CD4-positive, CD25-positive, alpha-beta regulatory T cell (primary cell): ENCODE data around the gene TNS4. TPM values are rescaled to one million over a fixed set of nuclear protein-coding genes. Genes with fewer than 3 reads are reported as not detected.

Experiments
- ATAC-seq, 2 donors: fragments of 150-1000 bp; cut with Tn5 transposase; one replicate each; pipeline ENCODE4 v1.10.0; 2021; ENCODE audit warnings: low read depth in 2 of 2, moderate number of reproducible peaks in 2 of 2, moderate library complexity in 1 of 2
- DNase-seq, 3 donors: peaks; one replicate each; pipeline versions ENCODE4 v3.0.0 to v3.0.0-alpha.2; 2012 to 2022; ENCODE audit warnings: mixed read lengths in 1 of 3
- H3K27ac ChIP-seq: one replicate; pipeline ENCODE4 v1.7.0; 2013; ENCODE audit warnings: mild to moderate bottlenecking, low read length; ENCODE audit not compliant: insufficient read depth, poor library complexity, severe bottlenecking
- H3K27me3 ChIP-seq: one replicate; pipeline ENCODE4 v1.7.0; 2013; ENCODE audit warnings: low read length; ENCODE audit not compliant: control insufficient read depth, insufficient read depth
- H3K36me3 ChIP-seq: one replicate; pipeline ENCODE4 v1.7.0; 2013; ENCODE audit warnings: mild to moderate bottlenecking, low read length, moderate library complexity; ENCODE audit not compliant: control insufficient read depth, insufficient read depth
- H3K4me1 ChIP-seq: 2 replicates; pipeline ENCODE4 v1.7.0; 2013; ENCODE audit warnings: mild to moderate bottlenecking, low read length; ENCODE audit not compliant: insufficient read depth, control insufficient read depth, poor library complexity, severe bottlenecking
- H3K4me3 ChIP-seq: one replicate; pipeline ENCODE4 v1.7.0; 2013; ENCODE audit warnings: low read depth, mild to moderate bottlenecking, low read length, moderate library complexity
- H3K9me3 ChIP-seq, 2 experiments: 1 replicate in 1 of 2; 2 replicates in 1 of 2; pipeline ENCODE4 v1.7.0; 2013; ENCODE audit warnings: low read length in 2 of 2, mild to moderate bottlenecking in 1 of 2, moderate library complexity in 1 of 2; ENCODE audit not compliant: control insufficient read depth in 2 of 2
- H3K27ac Mint-ChIP-seq, 3 donors: one replicate each; pipeline ENCODE4 v1.8.0; 2020 to 2022; ENCODE audit warnings: mild to moderate bottlenecking in 3 of 3, mixed read lengths in 3 of 3, moderate library complexity in 2 of 3
- H3K27me3 Mint-ChIP-seq: one replicate; pipeline ENCODE4 v1.8.0; 2022; ENCODE audit warnings: mild to moderate bottlenecking, mixed read lengths
- H3K36me3 Mint-ChIP-seq: one replicate; pipeline ENCODE4 v1.8.0; 2020; ENCODE audit warnings: mixed read lengths
- H3K4me1 Mint-ChIP-seq, 4 donors: one replicate each; pipeline ENCODE4 v1.8.0; 2020 to 2022; ENCODE audit warnings: mixed read lengths in 4 of 4, mild to moderate bottlenecking in 1 of 4
- H3K4me3 Mint-ChIP-seq, 4 donors: one replicate each; pipeline ENCODE4 v1.8.0; 2020 to 2022; ENCODE audit warnings: mild to moderate bottlenecking in 4 of 4, mixed read lengths in 4 of 4, moderate library complexity in 3 of 4
- H3K9me3 Mint-ChIP-seq, 7 donors: one replicate each; pipeline ENCODE4 v1.8.0; 2020 to 2022; ENCODE audit warnings: mixed read lengths in 7 of 7, mild to moderate bottlenecking in 3 of 7, moderate library complexity in 2 of 7
- polyA plus RNA-seq, 4 donors: library from polyadenylated mRNA; unstranded; fragments of 300-500 nt; fragmentation: Illumina TruSeq; gene quantifications; one replicate each; pipeline ENCODE4 v1.2.3, GENCODE V29; 2021
- total RNA-seq: library from RNA; stranded (reverse); gene quantifications from one replicate; pipeline ENCODE4 v1.2.3, GENCODE V29; 2022

TNS4 gene
- total and polyA plus RNA-seq, 5 donors from 2014 or later: 0.16 to 1.1 TPM; not detected in 3

DNA sequence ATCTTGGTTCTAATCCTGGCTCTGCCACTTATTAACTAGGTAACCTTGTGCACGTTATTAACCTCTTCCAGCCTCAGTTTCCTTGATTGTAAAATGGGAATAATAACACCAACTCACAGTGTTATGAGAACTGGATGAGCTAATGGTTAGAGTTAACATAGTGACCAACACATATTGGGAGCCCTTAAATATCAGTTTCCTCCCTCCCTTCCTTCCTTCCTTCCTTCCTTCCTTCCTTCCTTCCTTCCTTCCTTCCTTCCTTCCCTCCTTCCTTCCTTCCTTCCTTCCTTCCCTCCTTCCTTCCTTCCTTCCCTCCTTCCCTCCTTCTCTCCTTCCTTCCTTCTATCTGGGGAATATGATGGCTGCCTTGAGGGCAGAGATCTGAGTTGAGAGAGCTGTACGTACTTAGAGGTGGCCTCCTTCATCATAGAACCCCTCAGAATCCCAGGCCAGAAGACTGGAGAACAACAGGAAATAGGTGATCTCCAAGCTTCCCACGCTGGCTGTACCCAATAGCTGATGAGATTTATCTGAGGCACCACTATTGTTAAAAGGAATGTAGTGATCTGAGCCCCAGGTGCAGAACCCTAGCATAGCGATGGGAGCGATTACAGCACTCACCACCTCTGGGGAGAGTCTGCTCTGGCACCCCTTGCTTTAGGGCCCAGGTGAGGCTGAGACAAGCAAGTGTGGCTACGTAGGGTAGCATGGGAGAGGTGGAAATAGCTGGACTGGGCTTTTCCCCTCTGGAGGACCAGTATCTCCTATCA is 37.7 kb upstream of the TNS4 start:
- Histone ChIP-seq H3K27ac (no peak overlapping the region), H3K4me1 (peaks cover 43% of the 10 kb centered on the region), H3K27me3 (no peaks in the 10 kb centered on the region), H3K36me3 (no peaks in the 10 kb centered on the region), H3K4me3 (no peak overlapping the region), H3K9me3 (no peaks in the 10 kb centered on the region)
- ATAC-seq: no peak
- Mint-ChIP-seq H3K27me3 (peaks cover 27% of the 10 kb centered on the region), H3K4me3 (peak overlapping the region in 1 of 4 donors; percentile 66), H3K4me1 (peaks cover 6 to 74% (median 34%) of the 10 kb centered on the region in 4 donors), H3K9me3 (no peaks in the 10 kb centered on the region), H3K27ac (peak overlapping the region in 2 of 3 donors; percentile 59 to 88), H3K36me3 (no peaks in the 10 kb centered on the region)
- no peak for DNase-seq

DNA sequence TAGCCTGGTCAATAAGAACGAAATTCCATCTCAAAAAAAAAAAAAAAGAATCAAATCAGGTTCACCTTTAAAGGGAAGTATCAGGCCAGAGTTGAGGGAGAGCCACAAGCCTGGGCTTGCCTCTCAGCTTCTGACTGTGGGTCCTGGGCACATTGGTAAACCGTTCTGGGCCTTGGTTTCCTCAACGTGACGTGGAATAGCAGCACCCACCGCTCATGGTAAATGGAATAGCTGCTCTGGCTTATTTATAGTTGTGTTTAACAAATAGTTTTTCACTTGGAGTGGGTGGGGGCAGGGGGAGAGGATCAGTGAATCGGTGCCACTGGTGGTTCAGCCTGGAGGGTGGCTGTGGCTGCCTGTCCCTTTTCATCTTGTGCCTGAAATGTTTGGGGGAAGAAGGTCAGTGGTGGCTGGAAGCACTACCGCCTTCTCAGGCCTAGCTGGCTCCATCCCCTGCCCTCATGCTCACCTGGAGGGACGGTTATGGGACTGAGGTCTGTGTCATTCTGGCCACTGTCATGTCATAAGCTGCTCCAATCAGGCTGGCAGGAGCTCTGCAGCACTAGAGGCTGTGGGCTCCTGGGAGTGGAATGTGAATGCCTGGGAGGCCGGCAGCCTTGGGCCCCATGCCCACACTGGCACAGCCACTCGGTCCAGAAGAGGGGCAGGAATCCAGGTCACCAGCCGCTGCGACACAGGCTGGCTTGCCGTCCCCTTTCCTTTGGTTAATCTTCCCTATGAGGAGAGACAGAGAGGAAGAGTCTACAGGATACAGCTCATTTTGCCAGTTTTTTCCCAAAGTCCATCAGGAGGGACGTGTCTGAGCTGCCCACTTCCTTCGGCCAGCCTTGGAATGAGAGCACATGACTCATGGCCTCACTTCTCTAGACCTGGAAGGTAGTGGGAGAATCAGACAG is 36.9 kb upstream of the TNS4 start:
- no peak for DNase-seq
- Histone ChIP-seq H3K4me3 (no peak overlapping the region), H3K27ac (no peak overlapping the region), H3K36me3 (no peaks in the 10 kb centered on the region), H3K9me3 (no peaks in the 10 kb centered on the region), H3K4me1 (peaks cover 51% of the 10 kb centered on the region), H3K27me3 (no peaks in the 10 kb centered on the region)
- H3K36me3 Mint-ChIP-seq: no peaks in the 10 kb centered on the region
- peak overlapping the region in 1 of 4 donors; percentile 38 for H3K4me3 Mint-ChIP-seq
- peaks cover 0 to 3% (median 0%) of the 10 kb centered on the region in 7 donors for H3K9me3 Mint-ChIP-seq
- ATAC-seq: no peak
- peaks cover 32% of the 10 kb centered on the region for H3K27me3 Mint-ChIP-seq
- peaks cover 11 to 79% (median 42%) of the 10 kb centered on the region in 4 donors for H3K4me1 Mint-ChIP-seq
- H3K27ac Mint-ChIP-seq: peak overlapping the region in 2 of 3 donors; percentile 51 to 64

DNA sequence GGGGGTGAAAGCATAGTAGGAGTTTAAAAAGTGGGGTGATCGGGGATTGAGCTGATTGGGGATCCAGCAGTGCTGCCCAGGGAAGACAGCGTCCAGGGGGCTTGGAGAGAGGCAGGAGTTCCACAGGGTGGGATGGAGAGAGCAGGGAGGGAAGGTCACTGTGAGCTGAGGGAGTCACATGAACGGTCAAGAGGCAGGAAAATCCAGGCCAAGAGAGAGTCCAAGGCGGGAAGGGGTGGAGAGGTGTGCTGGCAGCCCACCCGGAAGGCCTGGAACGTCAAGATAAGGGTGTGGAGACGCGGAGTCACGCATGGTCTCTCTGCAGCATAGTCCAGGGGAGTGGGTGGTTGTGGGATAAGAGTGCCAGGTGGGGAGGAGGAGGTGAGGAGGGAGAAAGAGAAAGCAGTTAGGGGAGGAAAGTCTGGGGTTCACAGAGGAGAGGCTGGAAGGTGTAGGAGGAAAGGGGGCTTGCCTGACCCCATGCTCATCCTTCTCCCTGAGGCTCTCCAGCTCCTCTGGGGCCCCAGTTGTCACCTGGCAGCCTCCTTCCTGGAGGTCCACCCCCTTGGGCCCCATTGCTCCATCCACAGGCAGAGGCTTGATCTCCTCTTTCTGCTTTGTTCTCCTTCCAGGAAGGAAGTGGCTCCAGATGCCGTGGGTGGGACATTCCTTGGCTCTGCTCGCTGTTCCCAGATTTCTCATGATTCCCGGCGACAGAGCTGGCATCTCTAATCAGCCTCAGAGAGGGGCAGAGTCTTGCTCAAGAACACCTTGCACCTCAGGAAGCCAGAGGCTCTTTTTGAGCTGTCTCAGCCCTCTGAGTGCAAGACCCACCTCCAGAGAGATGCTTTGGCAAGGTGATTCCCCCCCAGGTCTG is 35.1 kb upstream of the TNS4 start:
- ATAC-seq (no peak), DNase-seq (no peak)
- peaks cover 27% of the 10 kb centered on the region for H3K27me3 Mint-ChIP-seq
- no peak overlapping the region for H3K4me3 Mint-ChIP-seq
- no peaks in the 10 kb centered on the region for H3K36me3 Mint-ChIP-seq
- peaks cover 52% of the 10 kb centered on the region for H3K4me1 ChIP-seq
- no peak overlapping the region for H3K27ac ChIP-seq
- H3K4me1 Mint-ChIP-seq: peaks cover 26 to 79% (median 49%) of the 10 kb centered on the region in 4 donors
- H3K36me3 ChIP-seq: no peaks in the 10 kb centered on the region
- H3K9me3 ChIP-seq: no peaks in the 10 kb centered on the region
- peaks cover 0 to 3% (median 0%) of the 10 kb centered on the region in 7 donors for H3K9me3 Mint-ChIP-seq
- H3K27me3 ChIP-seq: no peaks in the 10 kb centered on the region
- no peak overlapping the region for H3K4me3 ChIP-seq
- H3K27ac Mint-ChIP-seq: peak overlapping the region; percentile 58 to 85 (median 64)

DNA sequence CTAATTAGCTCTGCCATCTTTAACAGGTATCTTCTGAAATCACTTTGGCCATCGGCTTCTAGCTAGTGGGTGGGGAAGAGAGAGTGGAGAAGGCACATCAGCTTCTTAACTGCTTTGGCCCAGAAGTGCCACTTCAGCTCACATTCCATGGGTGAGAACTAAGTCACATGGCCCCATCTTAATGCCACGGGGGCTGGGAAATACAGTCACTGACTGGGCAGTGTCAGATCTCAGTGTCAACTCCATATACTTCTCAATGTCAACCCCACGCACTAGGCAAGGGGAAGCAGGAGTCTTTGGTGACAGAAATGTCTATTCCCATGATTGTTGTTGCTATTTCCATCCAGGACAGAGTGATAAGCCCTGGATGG is 34.5 kb upstream of the TNS4 start:
- Mint-ChIP-seq H3K4me3 (no peak overlapping the region), H3K27me3 (peaks cover 22% of the 10 kb centered on the region), H3K27ac (peak overlapping the region in 2 of 3 donors; percentile 52 to 85), H3K9me3 (peaks cover 0 to 3% (median 0%) of the 10 kb centered on the region in 7 donors), H3K4me1 (peaks cover 29 to 79% (median 47%) of the 10 kb centered on the region in 4 donors), H3K36me3 (no peaks in the 10 kb centered on the region)
- H3K4me1 ChIP-seq: peaks cover 52% of the 10 kb centered on the region
- no peak overlapping the region for H3K27ac ChIP-seq
- ATAC-seq (no peak), DNase-seq (no peak)
- no peaks in the 10 kb centered on the region for H3K36me3 ChIP-seq
- no peaks in the 10 kb centered on the region for H3K27me3 ChIP-seq
- no peak overlapping the region for H3K4me3 ChIP-seq
- no peaks in the 10 kb centered on the region for H3K9me3 ChIP-seq

DNA sequence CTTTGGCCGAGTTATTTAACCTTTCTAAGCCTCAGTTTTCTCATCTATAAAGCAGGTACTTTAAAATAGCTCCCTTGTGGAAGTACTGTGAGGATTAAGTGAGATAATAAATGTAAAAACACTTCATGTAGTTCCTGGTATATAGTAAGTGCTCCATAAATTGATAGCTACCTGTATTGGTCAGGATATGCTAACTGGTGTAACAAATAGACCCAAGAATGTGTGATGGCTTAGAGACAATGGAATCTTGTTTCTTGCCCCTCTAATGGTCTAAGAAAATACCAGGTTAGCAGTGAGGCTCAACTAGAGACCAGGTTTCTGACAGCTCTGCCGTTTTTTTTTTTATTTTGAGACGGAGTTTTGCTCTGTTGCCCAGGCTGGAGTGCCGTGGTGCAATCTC is 34.0 kb upstream of the TNS4 start:
- Mint-ChIP-seq H3K27me3 (peaks cover 18% of the 10 kb centered on the region), H3K4me3 (peak overlapping the region in 1 of 4 donors; percentile 23), H3K4me1 (peaks cover 25 to 79% (median 46%) of the 10 kb centered on the region in 4 donors), H3K27ac (peak overlapping the region; percentile 84 to 97 (median 85)), H3K9me3 (peaks cover 0 to 3% (median 0%) of the 10 kb centered on the region in 7 donors), H3K36me3 (no peaks in the 10 kb centered on the region)
- Histone ChIP-seq H3K4me1 (peaks cover 52% of the 10 kb centered on the region), H3K36me3 (no peaks in the 10 kb centered on the region), H3K27ac (no peak overlapping the region), H3K4me3 (no peak overlapping the region), H3K27me3 (no peaks in the 10 kb centered on the region), H3K9me3 (no peaks in the 10 kb centered on the region)
- ATAC-seq: no peak
- DNase-seq: no peak

DNA sequence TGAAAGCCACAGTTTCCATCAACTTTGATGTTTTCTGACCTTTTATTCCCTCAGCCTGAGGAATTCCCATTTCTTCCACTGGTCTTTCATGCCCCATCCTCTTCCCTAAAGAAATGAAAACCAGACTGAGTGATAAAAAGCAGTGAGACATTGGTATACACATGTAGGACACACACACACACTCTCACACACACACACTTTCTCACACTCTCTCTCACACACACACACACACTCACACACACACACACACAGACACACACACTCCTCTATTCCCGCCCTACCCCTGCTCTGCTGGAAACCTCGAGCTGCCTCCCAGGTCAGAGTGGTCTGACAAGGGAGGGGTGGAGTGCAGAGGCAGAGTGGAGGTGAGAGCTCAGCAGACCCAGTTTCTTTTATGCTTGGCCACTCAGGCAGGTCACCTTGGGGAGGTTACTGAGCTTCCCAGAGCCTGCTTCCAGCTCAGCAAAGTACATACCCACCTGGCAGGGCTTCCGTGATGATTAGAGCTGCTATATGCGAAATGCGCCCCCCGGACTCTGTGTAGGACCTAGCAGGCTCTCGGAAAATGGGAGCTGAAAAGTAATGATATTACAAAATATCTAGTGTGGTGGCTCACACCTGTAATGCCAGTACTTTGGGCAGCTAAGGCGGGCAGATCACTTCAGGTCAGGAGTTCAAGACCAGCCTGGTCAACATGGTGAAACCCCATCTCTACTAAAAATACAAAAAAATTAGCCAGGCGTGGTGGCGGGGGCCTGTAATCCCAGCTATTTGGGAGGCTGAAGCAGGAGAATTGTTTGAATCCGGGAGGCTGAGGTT is 33.2 kb upstream of the TNS4 start:
- Mint-ChIP-seq H3K27ac (peak overlapping the region; percentile 28 to 97 (median 83)), H3K4me3 (peak overlapping the region in 1 of 4 donors; percentile 23), H3K27me3 (peaks cover 16% of the 10 kb centered on the region), H3K4me1 (peaks cover 24 to 75% (median 43%) of the 10 kb centered on the region in 4 donors), H3K9me3 (peaks cover 0 to 3% (median 0%) of the 10 kb centered on the region in 7 donors), H3K36me3 (no peaks in the 10 kb centered on the region)
- no peaks in the 10 kb centered on the region for H3K27me3 ChIP-seq
- DNase-seq: no peak
- no peak overlapping the region for H3K27ac ChIP-seq
- no peaks in the 10 kb centered on the region for H3K9me3 ChIP-seq
- H3K4me3 ChIP-seq: no peak overlapping the region
- no peak for ATAC-seq
- H3K4me1 ChIP-seq: peaks cover 46% of the 10 kb centered on the region
- no peaks in the 10 kb centered on the region for H3K36me3 ChIP-seq
